ENCODE data around the gene NSG1. TPM values are rescaled to one million over a fixed set of nuclear protein-coding genes. Genes with fewer than 3 reads are reported as not detected.
A peak's percentile ranks its signal among the peaks of the same experiment; 100 is the strongest.
"Not testable (repeated sequence)": the region's sequence is repeated elsewhere in the genome, so short reads cannot be mapped to it uniquely, and the experiment has no call there.

Gene NSG1
- total RNA-seq, 1 experiment from 2014 or later: 8.9 TPM

DNA sequence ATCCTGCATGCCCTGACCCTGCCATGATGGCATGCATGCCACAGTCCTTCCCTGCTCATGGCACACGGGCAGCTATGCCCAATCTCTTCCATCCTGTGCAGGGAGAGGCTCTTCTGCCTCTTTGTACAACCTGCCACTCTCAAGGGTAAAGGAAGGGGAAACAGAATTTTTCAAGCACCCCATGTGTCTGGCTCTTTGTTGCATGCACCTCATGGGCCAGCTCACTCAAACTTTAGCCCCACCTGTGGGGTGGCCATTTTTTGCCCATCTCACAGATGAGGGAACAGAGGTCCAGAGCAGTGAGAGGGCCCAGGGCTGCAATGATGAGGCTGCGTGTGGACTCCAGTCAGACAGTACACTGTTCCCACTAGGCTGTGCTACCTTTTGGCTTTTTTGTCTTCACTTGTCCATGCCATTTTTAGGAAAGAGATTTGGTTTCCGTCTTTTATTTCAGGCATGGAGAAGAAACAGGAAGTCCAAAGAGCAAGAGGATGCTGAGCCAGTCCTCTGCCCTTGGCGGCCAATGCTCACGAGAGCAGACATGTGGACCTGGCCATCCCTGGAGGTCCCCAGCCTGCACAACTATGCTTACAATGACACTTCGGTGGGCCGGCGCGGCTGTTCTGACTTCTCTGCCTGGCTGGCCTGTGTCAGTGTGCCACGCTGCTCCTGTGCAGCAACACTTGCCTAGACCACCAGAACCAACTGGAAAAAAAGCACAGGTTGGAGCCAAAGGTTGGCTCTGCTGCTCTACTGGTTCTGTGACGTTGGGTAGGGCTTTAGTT is 45.6 kb downstream of the NSG1 start:
- DNase-seq (ENCODE audit: low spot score): no peak

- DNase-seq (ENCODE audit: low spot score): no peak
Observed at GRCh38 chr4:4433941-4434340, 47.0 kb downstream of the NSG1 start.

DNA sequence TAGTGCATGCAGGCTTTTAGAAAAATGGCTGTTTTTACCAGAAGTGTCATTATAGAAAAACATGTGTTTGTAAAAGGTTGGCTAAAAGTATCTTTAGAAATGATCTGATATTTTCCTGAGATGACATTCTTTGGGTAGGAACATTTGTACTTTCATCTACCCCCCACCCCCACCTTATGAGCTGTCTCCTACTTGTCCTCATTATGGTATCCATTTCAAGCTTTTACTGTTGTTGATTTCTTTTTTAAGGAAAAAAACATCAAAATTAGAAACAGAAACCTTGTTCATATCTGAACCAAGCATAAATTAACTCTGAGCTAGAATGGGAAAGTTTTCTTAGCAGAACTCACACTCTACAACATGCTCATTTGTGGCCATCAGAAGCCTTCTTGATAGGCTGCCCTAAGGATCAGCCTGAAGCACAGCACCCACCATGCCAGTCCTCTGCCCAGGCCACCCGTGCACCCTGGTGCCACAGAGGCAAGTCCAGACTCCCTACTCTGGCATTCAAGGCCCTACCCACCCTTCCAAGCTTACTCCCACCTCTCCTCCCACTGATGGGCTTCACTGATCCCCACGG is 49.4 kb downstream of the NSG1 start:
- no peak for DNase-seq (ENCODE audit: low spot score)

- no peak for DNase-seq (ENCODE audit: low spot score)
Observed at GRCh38 chr4:4437798-4438470, 51.0 kb downstream of the NSG1 start.

DNA sequence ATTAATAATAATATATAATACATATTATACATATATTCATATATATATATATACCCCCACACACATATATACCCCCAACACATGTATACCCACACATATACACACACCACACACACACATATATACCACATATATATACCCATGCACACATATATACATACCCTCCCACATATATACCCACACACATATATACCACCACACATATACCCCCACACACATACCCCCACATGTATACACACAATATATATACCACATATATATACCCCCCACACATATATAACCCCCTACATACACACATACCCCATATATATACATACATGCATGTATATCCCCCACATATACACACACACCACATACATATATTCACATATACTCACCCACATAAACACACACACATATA is 52.0 kb downstream of the NSG1 start:
- DNase-seq (ENCODE audit: low spot score): no peak

DNA sequence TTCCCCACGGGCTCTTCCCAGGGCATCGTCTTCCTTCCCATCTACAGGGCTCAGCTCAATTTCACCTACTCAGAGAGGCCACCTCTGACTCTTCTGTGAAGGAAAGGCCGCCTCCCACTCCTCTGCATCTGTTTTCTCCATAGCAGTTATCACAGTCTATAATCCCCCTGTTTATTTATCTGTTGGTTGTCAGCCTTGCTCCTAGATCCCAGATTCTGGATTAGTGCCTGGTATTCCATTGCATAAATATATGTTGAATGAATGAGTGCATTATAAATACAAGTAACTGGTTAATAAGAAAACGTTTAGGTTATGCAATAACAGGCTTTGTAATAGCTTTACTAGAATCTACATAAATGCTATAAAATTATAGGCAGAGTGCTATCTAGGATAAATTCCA is 52.9 kb downstream of the NSG1 start:
- DNase-seq (ENCODE audit: low spot score): no peak

DNA sequence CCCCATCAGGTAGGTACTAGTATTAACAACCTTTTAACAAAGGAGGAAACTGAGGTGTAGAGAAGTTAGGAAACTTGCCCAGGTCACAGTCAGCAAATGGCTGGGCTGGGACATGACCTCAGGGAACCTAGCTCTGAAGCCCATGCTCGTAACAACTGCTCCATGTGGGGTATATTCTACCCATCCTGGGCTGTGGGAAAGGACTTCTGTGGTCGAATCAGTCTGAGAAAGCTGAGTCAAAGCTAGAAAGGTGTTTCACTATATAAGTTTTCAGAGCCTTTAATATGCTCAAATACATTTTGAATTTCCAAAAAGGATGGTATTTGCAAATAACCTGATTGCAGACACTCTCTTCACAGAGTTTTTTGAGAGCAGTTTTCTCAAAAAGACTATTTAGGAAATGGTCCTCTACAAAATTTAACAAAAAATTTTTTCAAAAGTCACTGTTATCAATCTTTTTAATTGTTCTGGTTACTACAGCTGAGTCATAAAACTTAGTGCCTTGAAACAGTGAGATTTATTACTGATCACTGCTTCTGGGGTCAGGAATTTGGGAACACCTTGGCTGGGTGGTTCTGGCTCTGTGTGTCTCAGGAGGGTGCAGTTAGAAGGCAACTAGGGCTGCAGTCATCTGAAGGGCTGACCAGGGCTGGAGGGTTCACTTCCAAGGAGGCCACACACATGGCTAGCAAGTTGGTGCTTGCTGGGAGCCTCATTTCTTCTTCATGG is 53.6 kb downstream of the NSG1 start:
- DNase-seq (ENCODE audit: low spot score): no peak

GRCh38 chr4:4443821-4444220 is 56.9 kb downstream of the NSG1 start:
- peak; percentile 40 for DNase-seq (ENCODE audit: low spot score)

- no peak for DNase-seq (ENCODE audit: low spot score)
Observed at GRCh38 chr4:4446434-4446833, 59.5 kb downstream of the NSG1 start.

- no peak for DNase-seq (ENCODE audit: low spot score)
Observed at GRCh38 chr4:4455210-4455865, 68.4 kb downstream of the NSG1 start.

GRCh38 chr4:4456351-4456750 is 69.4 kb downstream of the NSG1 start:
- no peak for DNase-seq (ENCODE audit: low spot score)

DNA sequence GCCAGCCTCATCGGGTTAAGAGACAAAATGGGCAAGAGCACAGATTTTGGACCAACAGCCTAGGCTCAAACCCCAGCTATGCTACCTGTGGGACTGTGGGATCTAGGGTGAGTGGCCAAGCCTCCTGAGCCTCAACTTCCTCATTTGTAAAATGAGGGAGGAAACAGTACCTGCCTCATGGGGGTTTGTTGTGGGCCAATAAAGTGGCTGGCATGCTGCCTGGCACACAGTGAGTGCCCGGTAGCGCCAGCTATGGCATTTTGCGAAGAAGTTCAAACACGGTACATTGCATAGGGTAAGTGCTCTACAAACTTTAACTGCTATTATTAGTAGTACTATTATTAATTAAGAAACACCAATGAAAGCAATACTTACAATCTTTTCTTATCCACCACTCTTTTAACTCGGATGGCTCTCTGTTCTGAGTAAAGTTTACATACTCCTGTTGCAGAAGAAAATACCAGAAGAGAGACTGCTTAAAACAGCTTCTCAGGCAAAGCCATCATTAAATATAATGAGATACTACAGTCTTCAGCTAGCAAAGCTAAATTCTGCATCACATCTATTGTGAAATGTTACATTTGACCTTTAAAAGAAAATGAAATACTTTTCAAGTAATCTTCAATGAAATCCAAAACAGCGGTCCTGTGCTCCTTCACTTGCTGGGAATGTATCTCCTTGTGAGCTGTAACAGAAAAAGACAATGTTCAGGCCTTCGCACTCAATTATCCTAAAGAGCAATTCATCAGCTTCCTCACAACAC is 70.1 kb downstream of the NSG1 start:
- DNase-seq (ENCODE audit: low spot score): no peak

- DNase-seq (ENCODE audit: low spot score): no peak
Observed at GRCh38 chr4:4457803-4458553, 71.1 kb downstream of the NSG1 start.

DNA sequence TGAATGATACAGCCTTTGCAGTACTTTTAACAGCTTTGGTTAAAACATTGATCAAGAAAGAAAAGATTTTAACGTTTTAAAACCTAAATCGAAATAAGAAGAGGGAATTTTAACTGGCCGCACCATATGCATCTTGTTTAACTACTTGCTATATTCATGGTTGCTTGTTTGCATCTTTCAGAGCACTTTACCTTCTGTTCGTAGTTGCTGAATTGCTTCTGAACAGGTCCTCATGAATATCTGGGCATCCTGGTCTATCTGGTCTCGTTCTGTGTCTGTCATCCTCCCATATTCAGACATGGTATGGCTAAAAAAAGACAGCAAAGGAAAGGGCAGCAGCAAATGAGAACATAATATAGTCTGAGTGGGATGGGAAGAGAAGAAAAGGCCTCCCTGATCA is 72.3 kb downstream of the NSG1 start:
- no peak for DNase-seq (ENCODE audit: low spot score)

DNA sequence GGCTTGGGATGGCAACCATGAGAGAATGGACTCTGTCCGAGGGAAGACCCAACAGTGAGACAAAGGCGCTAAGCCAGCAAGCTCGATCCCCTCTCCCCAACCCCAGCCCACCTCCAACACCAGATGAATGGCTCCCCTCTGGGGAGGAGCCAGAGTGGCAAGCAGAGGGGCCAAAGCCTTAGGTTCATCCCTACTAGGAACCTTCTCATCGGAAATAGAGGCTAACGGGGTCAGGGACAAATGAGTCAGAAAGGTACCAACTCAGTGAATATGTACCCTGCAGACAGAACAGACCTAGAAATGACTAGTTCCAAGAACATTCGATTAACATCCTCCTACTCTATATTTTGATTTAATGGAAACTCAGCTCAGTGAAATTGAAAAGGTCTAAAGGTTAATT is 73.9 kb downstream of the NSG1 start:
- no peak for DNase-seq (ENCODE audit: low spot score)

DNA sequence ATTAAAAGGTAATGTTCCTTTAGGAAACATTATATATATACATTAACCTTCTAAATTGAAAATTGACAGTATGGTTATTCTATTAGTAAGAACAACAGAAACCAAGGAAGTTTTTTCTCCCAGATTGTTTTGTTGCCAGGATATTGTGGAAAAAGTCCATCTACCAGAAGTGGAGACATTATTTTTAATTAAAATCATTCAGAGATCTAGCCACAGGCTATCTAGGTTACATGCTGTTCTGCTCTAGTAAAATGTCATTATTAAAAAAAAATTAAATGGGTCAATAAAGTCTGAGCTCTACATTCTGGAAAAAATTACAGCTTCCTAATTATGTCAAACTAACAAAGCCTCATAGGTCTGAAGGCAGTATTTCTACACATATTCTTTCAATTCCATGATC is 74.3 kb downstream of the NSG1 start:
- no peak for DNase-seq (ENCODE audit: low spot score)

DNA sequence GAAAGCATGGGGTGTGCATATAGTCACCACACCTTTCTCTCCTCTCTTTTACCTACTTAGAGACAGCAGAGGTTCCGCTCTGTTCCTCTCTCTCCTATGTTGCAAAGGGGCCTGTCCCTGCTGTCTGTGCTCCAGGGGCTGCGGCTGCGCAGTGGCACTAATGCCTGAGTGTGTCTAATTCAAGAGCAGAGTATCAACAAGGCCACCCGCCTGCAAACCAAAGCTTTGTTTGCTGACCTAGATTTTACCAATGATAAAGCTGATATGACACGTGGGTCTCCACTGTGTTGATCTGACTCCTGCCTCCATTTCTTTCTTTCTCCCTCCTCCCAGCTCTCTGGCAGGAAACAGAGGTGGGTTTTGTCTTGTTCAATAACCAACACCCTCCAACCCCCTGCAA is 74.9 kb downstream of the NSG1 start:
- DNase-seq (ENCODE audit: low spot score): no peak

GRCh38 chr4:4462970-4463369 is 76.1 kb downstream of the NSG1 start:
- DNase-seq (ENCODE audit: low spot score): no peak

DNA sequence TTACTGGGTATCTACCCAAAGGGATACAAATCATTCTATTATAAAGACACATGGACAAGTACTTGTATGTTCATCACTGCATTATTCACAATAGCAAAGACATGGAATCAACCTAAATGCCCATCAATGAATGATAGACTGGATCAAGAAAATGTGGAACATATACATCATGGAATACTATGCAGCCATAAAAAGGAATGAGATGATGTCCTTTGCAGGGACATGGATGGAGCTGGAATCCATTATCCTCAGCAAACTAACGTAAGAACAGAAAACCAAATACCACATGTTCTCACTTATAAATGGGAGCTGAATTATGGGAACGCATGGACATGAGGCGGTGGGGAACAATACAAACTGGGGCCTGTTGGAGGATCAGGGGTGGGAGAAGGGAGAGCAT is 78.3 kb downstream of the NSG1 start:
- not testable (repeated sequence) for DNase-seq (ENCODE audit: low spot score)

Data from H4 (cell line).